CD4-positive, alpha-beta T cell treated with Interleukin-2 at 100 ng/mL for 4 hours (primary cell): ENCODE measurements around the gene CLEC4C.
A peak's percentile ranks its signal among the peaks of the same experiment; 100 is the strongest.
"Not testable (repeated sequence)": the region's sequence is repeated elsewhere in the genome, so short reads cannot be mapped to it uniquely, and the experiment has no call there.

Experiments
- DNase-seq: peaks from one replicate; pipeline ENCODE4 v3.0.0-alpha.2; 2020; ENCODE audit warnings: low spot score

The CLEC4C gene, protein sequence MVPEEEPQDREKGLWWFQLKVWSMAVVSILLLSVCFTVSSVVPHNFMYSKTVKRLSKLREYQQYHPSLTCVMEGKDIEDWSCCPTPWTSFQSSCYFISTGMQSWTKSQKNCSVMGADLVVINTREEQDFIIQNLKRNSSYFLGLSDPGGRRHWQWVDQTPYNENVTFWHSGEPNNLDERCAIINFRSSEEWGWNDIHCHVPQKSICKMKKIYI

DNA sequence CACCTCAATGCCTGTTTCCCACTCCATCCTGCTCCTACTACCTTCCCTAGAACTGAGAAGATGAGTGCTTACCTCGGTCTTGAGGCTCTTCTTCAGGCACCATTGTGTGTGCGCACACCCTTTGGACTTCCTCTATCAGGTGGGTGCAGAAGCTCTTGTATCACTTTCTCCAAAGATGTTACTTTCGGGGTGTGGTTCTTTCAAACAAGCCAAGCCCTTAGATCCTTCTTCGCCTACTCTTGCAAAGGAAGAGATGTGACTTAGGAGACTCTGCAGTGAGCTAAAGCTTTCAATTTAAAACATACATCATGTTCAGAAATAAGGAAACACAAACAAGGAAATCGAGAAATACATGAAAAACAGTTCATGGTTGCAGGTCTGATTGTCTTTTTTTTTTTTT lies at the start of gene CLEC4C:
Gene CLEC4C, minus strand, starts transcription at position 130 of the 400 bp plus-strand sequence. Its CDS starts 27 bp downstream, at position 103.
- no peak for DNase-seq

DNA sequence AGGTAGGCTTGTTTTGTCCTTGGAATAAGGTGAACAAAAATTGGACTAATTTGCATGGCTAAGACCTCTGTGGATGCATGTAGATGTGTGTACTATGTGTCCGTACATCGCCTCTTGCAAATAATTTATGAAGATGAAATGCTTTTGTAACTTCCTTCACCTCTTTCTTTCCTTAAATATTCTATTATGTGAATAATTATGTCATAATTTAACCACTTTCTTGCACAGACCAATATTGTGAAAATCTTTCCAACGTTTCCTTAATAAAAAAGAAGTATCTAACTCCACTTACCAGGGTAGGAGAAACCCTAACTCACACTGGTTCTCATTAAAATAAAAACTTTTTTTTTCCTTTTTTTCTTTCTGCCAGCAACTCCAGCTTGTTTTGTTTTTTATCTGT lies 46.0 kb upstream of the CLEC4C start:
- no peak for DNase-seq

DNA sequence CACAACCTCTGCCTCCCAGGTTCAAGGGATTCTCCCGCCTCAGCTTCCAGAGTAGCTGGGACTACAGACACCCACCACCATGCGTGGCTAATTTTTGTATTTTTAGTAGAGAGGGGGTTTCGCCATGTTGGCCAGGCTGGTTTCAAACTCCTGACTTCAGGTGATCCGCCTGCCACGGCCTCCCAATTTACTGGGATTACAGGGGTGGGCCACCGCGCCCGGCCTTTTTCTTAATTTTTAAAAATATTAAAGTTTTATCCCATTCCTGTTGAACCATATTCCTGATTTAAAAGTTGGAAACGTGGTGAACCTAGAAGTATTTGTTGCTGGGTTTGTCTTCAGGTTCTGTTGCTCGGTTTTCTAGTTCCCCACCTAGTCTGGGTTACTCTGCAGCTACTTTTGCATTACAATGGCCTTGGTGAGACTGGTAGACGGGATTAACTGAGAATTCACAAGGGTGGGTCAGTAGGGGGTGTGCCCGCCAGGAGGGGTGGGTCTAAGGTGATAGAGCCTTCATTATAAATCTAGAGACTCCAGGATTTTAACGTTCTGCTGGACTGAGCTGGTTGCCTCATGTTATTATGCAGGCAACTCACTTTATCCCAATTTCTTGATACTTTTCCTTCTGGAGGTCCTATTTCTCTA lies 41.8 kb upstream of the CLEC4C start, which contains the start of gene NANOG:
Gene NANOG, plus strand, starts transcription at position 519 of the 645 bp plus-strand sequence. CDS start 213 bp downstream, outside the sequence.
- not testable (repeated sequence) for DNase-seq

DNA sequence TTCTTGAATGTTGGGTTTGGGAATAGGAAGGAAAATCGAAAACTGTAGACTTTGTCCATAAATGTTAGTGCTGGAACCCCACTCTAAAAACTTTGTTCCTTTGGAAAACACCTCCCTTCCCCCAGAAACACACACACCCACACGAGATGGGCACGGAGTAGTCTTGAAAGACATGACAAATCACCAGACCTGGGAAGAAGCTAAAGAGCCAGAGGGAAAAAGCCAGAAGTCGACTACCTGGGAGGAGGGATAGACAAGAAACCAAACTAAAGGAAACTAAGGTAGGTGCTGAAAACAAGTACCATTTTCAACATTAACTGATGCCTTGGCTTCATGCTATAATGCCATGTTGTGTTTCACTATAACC lies 41.1 kb upstream of the CLEC4C start:
- no peak for DNase-seq

DNA sequence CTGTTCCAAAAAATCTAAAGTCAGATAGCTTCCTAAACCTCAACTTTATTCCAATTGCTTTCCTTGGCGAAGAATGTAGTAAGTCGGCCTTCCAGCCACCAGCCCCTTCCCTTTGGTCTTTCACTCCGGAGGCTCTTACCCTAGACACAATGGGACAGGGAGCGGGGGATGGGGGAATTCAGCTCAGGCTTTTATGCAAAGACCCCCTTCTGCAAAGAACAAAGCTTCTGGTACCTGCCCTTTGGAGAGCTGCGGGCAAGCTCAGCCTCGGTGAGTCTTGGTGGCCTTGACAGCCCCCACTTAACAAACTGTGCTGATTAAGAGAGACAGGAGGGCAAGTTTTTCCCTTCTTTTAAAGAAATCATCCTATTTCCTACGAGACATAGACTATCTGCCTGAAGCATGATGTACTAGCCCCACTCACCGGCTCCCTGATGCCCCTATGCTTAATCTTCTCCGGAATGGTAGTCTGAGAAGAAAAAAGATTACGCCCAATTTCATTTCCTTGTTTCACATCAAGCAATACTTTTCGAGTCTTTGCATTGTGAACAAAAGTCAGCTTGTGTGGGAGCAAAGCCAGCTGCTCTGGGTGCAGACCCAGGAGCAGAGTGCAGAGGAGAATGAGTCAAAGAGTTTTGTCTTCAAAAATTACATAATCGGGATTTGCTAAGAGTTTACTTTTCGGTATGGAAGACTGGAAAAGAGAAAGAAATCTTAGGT lies 40.6 kb upstream of the CLEC4C start:
- no peak for DNase-seq

DNA sequence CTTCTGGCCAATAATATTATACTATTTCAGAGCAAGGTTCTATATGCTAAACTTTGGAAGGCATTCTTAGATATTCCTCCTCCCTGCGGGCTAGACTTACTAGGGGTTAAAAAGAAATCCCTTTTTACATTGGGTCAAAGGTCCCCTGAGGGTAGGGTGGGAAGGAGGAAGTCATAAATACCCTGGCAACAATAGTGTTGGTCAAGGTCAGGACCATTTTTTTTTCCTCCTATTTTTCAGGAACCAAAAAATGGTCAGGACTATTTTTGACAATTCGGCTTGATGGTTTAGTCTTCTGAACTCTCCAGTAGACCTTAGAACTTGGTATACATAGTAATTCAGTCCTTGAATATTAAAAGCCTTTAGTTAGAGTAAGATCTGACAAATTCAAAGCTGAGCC lies 37.5 kb upstream of the CLEC4C start:
- no peak for DNase-seq

DNA sequence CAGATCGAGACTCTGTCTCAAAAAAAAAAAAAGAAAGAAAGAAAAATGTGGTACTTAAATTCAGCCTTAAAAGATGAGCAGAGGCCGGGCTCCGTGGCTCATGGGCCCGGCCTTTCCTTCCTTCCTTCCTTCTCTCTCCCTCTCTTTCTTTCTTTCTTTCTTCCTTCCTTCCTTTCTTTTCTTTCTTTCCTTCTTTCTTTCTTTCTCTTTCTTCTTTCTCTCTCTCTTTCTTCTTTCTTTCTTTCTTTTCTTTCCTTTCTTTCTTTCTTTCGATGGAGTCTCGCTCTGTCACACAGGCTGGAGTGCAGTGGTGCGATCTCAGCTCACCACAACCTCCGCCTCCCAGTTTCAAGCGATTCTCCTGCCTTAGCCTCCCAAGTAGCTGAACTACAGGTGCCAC lies 36.3 kb upstream of the CLEC4C start:
- not testable (repeated sequence) for DNase-seq

DNA sequence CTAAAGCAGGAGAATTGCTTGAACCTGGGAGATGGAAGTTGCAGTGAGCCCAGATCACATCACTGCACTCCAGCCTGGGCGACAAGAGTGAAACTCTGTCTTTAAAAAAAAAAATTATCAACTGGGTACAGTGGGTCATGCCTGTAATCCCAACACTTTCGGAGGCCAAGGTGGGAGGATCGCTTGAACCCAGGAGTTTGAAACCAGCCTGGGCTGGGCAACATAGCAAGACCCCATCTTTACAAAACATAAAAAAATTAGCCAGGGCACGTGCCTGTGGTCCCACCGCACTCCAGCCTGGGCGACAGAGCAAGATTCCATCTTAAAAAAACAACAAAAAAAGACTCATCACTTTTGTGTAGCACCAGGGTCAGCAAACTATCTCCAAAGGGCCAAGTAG lies 34.9 kb upstream of the CLEC4C start:
- DNase-seq, result no peak

DNA sequence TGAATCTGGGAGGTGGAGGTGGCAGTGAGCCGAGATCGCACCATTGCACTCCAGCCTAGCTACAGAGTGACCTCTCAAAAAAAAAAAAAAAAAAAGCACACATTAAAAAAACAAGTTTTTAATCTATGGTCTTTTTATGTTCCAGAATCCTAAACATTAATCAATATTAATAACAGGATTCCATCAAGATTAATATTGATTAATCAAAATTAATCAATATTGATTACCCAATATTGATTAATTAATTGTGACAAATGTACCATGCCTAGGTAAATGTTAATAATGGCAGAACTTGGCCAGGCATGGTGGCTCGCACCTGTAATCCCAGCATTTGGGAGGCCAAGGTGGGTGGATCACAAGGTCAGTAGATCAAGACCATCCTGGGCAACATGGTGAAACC lies 34.1 kb upstream of the CLEC4C start:
- DNase-seq, result no peak

DNA sequence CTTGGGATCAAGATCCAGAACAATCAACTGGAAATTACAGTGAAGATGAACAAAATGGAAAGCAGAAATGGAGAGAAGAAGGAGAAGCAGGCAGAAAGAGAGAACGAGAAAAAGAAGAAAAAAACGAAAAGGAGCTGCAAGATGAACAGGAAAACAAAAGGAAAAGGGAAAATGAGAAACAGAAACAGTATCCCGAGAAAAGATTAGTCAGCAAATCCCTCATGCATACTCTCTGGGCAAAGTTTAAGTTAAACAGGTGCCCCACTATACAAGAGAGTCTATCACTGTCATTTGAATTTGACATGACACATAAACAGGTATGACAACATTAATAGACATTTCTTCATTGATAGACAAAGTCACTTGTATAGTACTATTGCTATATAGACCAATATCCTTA lies 22.8 kb upstream of the CLEC4C start:
- DNase-seq, result no peak

DNA sequence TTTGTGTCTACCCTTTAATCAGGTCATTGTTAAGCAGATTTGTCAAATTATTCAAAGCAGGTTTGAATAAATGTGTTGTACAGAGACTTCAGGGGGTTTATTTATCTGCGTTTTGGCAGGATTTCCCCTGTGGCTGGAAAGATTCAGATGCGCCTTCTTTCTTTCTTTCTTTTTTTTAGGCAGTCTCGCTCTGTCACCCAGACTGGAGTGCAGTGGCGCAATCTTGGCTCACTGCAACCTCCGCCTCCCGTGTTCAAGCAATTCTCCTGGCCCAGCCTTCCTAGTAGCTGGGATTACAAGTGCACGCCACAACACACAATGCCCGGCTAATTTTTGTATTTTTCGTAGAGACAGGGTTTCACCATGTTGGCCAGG lies 11.6 kb upstream of the CLEC4C start:
- DNase-seq, result no peak

DNA sequence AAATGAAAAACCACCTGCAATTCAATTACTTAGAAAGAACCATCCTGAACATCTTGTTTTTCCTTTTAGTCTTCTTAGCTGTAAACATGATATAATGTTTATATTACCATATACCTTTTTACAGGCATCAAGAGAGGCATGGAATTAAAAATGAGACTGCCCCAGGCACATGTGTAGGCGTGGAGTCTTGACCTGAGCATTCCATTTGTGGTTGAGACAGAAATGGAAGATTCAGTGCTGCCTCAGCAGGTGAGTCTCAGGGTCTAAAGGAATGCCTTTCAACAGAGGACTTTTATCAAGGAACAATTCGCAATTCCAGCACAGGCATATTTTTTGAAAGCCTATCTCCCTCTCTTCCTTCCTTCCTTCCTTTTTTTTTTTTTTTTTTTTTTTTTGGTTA lies 9.8 kb upstream of the CLEC4C start:
- no peak for DNase-seq

DNA sequence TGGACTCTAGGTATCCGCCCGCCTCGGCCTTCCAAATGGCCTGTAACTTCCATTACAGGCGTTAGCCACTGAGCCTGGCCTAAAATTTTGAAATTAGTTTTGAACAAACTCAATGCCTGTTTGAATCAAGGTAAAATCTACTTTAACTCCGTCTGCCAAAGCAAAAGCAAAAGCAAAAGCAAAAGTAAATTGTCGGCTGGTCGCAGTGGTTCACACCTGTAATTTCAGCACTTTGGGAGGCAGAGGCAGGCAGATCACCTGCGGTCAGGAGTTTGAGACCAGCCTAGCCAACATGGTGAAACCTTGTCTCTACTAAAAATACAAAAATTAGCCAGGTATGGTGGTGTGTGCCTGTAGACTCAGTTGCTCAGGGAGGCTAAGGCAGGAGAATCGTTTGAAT lies 8.5 kb upstream of the CLEC4C start:
- DNase-seq, result peak; percentile 22

DNA sequence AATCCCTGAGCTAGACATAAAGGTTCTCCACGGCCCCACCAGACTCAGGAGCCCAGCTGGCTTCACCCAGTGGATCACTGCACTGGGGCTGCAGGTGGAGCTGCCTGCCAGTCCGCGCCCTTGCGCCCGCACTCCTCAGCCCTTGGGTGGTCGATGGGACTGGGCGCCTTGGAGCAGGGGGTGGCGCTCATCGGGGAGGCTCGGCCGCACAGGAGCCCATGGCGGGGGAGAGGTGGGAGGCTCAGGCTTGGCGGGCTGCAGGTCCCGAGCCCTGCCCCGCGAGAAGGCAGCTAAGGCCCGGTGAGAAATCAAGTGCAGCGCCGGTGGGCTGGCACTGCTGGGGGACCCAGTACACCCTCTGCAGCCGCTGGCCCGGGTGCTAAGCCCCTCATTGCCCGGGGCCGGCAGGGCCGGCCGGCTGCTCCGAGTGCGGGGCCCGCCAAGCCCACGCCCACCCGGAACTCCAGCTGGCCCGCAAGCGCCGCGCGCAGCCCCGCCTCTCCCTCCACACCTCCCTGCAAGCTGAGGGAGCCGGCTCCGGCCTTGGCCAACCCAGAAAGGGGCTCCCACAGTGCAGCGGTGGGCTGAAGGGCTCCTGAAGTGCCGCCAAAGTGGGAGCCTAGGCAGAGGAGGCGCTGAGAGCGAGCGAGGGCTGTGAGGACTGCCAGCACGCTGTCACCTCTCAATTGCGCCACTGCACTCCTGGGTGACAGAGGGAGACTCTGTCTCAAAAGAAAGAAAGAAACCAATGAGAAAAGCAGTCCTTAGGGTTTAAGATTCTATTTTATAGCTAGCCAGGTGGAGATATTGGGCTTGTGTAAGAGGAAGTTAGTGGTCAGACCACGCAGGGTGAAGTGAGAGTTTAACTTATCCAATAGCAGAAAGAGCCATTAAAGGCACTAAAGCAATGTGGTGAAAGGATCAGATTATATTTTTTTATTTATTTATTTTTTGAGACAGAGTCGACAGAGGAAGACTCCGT lies 5.1 kb upstream of the CLEC4C start:
- DNase-seq, result not testable (repeated sequence)

DNA sequence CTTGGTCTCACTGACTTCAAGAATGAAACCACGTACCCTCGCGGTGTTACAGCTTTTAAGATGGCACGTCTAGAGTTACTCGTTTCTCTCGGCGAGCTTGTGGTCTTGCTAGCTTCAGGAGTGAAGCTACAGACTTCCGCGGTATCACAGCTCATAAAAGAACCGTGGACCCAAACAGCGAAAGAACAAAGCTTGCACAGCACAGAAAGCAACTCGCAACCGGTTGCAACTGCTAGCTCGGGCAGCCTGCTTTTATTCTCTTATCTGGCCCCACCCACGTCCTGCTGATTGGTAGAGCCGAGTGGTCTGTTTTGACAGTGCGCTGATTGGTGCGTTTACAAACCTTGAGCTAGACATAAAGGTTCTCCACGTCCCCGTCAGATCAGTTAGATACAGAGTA lies 4.2 kb upstream of the CLEC4C start:
- DNase-seq, result no peak

DNA sequence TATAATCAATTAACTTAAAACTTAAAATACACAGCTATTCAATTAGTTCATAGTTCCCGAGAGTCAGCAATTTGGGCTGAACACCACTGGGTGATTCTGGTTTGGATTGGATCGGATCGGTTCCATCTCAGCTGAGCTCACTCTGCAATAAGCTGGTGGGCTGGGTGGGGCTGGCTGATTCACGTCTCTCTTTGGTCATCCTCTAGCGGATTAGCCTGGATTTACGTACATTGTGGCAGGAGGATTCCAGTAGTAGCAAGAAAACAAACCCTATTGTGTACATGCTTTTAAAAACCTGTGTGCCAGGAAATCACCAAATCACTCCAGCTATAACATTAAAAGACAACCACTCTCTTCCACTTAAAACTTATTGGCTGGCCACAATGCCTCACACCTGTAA lies 3.2 kb upstream of the CLEC4C start:
- DNase-seq, result no peak

DNA sequence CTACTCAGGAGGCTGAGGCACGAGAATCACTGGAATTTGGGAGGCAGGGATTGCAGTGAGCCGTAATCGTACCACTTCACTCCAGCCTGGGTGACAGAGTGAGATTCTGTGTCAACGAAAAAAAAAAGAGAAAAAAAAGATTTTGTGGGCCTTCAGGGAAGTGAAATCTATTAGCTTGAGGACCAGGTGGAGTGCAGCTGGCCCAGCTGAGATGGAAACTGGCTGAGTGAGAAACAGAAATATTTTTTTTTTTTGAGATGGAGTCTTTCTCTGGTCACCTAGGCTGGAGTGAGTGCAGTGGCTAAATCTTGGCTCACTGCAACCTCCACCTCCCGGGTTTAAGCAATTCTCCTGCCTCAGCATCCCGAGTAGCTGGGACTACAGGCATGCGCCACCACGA lies 2.3 kb upstream of the CLEC4C start:
- DNase-seq, result no peak

DNA sequence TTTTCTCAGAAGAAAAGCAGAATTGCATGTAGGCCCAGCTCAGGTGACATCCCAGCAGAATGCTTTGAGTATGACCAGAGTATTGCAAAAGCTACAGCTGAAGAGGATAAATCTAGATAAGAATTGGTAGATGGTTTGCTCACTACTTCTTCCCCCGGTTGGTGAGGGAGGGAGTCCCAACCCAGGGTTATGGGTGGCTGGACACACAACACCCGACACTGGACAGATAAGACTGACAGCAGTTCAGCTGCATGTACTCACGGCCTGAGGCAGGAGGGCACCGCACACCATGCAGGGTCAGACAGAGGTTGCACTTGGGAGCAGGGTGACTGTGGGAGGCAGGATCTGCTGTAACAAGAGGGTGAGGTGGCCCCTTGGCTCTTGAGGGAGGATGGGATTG lies 1.7 kb upstream of the CLEC4C start:
- DNase-seq, result no peak

DNA sequence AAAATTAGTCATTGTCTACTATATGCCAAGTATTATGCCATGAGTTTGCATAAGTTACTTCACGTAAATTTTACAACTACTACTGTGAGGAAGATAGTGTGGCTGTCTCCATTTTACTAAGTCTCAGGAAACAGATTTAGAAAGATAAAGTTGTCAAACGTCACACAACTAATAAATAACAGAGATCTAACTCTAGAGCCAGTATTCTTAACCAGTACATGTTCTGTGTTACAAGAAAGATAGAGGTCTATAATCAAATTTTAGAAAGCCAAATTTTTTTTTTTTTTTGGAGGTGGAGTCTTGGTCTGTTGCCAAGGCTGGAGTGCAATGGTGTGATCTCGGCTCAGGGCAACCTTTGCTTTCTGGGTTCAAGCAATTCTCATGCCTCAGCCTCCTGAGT lies 14.2 kb downstream of the CLEC4C start:
- no peak for DNase-seq

DNA sequence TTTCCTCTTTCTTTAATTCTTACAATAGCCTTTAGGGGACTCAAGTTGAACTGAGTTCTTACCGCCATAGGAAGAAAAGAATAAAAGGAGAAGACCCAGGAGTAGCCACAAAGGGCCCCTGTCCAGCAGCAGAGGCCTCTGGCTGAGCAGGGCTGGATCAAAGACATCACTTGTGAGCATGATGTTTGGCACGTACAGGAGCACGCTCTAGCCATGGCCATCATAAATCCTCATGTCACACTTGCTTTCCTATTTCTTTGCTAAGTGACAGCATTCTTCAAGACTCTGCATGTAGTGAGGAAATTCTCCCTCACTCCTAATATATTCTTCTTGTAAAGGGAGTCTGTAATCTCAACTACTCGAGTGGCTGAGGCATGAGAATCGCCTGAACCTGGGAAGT lies 15.7 kb downstream of the CLEC4C start:
- no peak for DNase-seq

DNA sequence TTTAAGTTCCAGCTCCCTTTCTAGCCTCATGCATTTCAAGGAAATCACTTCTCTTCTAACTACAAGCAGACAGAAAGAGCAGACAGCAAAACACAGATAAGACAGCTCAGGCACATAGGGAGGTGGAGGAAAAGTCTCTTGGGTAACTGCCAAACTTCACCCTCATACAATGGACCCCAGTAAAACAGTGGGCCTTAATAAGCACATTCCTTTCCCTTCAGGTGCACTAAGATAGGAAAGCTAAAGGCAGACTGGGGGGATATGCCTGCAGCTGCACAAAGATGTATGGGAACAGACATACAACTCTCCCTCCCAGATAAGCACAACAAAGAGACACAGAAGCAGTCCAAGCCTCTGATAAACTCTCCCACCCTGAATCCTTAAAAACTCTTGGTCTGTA lies 16.2 kb downstream of the CLEC4C start:
- DNase-seq, result not testable (repeated sequence)

DNA sequence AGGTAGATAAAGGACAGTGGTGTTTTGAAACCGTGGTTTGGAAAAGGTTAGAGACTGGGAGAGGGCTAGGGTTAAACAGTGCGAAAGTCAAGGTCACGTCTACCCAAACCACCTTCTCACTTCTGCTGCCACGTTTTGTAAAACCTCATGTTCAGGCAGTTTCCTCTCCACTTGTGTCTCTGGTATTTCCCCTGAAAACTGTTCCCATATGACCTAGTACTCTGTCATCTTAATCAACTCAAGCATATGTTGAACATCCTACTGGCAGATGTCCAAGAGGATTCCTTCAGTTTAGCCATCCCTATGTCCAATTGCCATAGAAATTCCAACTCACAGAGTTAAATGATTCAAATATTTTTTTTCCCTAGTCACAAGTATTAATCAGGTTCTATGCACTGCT lies 17.4 kb downstream of the CLEC4C start:
- DNase-seq, result no peak
